HepG2 (cell line): ENCODE data around the gene HDHD3. TPM values are rescaled to one million over a fixed set of nuclear protein-coding genes. Genes with fewer than 3 reads are reported as not detected.

Experiments used
- ARID2 ChIP-seq: sonication (generic); formaldehyde crosslinking; IDR thresholded peaks from 2 replicates; pipeline ENCODE4 v1.8.1; 2022; ENCODE audit warnings: mild to moderate bottlenecking, missing genetic modification reagents, borderline replicate concordance
- CENPT ChIP-seq: sonication (generic); formaldehyde crosslinking; IDR thresholded peaks from 2 replicates; pipeline ENCODE4 v1.8.0; 2022; ENCODE audit warnings: low read depth, mild to moderate bottlenecking, moderate library complexity, missing genetic modification reagents
- HIVEP1 ChIP-seq: sonication (generic); formaldehyde crosslinking; IDR thresholded peaks from 2 replicates; pipeline ENCODE4 v1.4.0; 2020; ENCODE audit warnings: mild to moderate bottlenecking, missing genetic modification reagents
- JUN ChIP-seq: sonication (generic); formaldehyde crosslinking; IDR thresholded peaks from 2 replicates; pipeline ENCODE4 v1.4.0; 2020; ENCODE audit warnings: mild to moderate bottlenecking, missing genetic modification reagents
- PHF21A ChIP-seq: sonication (generic); formaldehyde crosslinking; IDR thresholded peaks from 2 replicates; pipeline ENCODE4 v1.5.0; 2020; ENCODE audit warnings: mild to moderate bottlenecking, missing genetic modification reagents
- PLRG1 ChIP-seq: fragments of 450-650 bp; conservative IDR thresholded peaks from 2 replicates; pipeline ENCODE4 v1.6.1; 2016
- RBM39 ChIP-seq: fragments of 200-400 bp; formaldehyde crosslinking; IDR thresholded peaks from one replicate; pipeline ENCODE4 v1.6.1; 2018; ENCODE audit warnings: antibody characterized with exemption, mild to moderate bottlenecking, low read depth, low read length; ENCODE audit not compliant: poor library complexity, severe bottlenecking
- REXO4 ChIP-seq: sonication (generic); formaldehyde crosslinking; IDR thresholded peaks from 2 replicates; pipeline ENCODE4 v1.8.0; 2022; ENCODE audit warnings: missing genetic modification reagents, mild to moderate bottlenecking, borderline replicate concordance
- STAG1 ChIP-seq: sonication (generic); formaldehyde crosslinking; IDR thresholded peaks from 2 replicates; pipeline ENCODE4 v1.4.0; 2020; ENCODE audit warnings: missing genetic modification reagents
- TAF1 ChIP-seq: sonication (generic); formaldehyde crosslinking; IDR thresholded peaks from 2 replicates; pipeline ENCODE4 v1.4.0; 2020; ENCODE audit warnings: missing genetic modification reagents
- ZNF761 ChIP-seq: sonication (generic); formaldehyde crosslinking; conservative IDR thresholded peaks from 2 replicates; pipeline ENCODE4 v1.4.0; 2020; ENCODE audit warnings: mild to moderate bottlenecking, missing genetic modification reagents
- ZNF775 ChIP-seq: sonication (generic); formaldehyde crosslinking; IDR thresholded peaks from 2 replicates; pipeline ENCODE4 v1.4.0; 2020; ENCODE audit warnings: missing genetic modification reagents, mild to moderate bottlenecking, moderate library complexity, borderline replicate concordance
- ZNF879 ChIP-seq: sonication (generic); formaldehyde crosslinking; IDR thresholded peaks from 2 replicates; pipeline ENCODE4 v1.8.1; 2023; ENCODE audit warnings: missing genetic modification reagents
- polyA plus RNA-seq, 8 experiments: library from polyadenylated mRNA; depleted of rRNA in 3 of 8; stranded (reverse) in 7 of 8; unstranded in 1 of 8; fragments of >200 nt; fragmentation: Illumina TruSeq in 4 of 8; extraction: Trizol in 4 of 8; gene quantifications; 2 replicates each; pipeline versions ENCODE4 v1.2.1 to v1.2.3, GENCODE V29; 2011 to 2016; ENCODE audit warnings: low read depth in 4 of 8, missing spikeins in 1 of 8, mixed read lengths in 1 of 8; ENCODE audit not compliant: insufficient read depth in 1 of 8
- total RNA-seq, 5 experiments: library from RNA; depleted of rRNA; stranded (reverse); fragments of >200 nt; fragmentation: Illumina TruSeq; extraction: Trizol; gene quantifications; 2 replicates each; pipeline ENCODE4 v1.2.3, GENCODE V29; 2016; ENCODE audit warnings: low read depth in 1 of 5
- TF ChIP-seq, protein P1 (sequence below): sonication (generic); formaldehyde crosslinking; IDR thresholded peaks from 2 replicates; pipeline ENCODE4 v1.5.0; 2020; ENCODE audit warnings: missing genetic modification reagents
- TF ChIP-seq, protein P2 (sequence below): sonication (generic); formaldehyde crosslinking; IDR thresholded peaks from 2 replicates; pipeline ENCODE4 v1.4.0; 2020; ENCODE audit warnings: mild to moderate bottlenecking, missing genetic modification reagents, borderline replicate concordance
- TF ChIP-seq, protein P3 (sequence below): sonication (generic); formaldehyde crosslinking; IDR thresholded peaks from 2 replicates; pipeline ENCODE4 v1.4.0; 2020; ENCODE audit warnings: missing genetic modification reagents
- TF ChIP-seq, protein P4 (sequence below): sonication (generic); formaldehyde crosslinking; IDR thresholded peaks from 2 replicates; pipeline ENCODE4 v1.8.1; 2023; ENCODE audit warnings: missing genetic modification reagents, mild to moderate bottlenecking, borderline replicate concordance
- TF ChIP-seq, protein P5 (sequence below): sonication (generic); formaldehyde crosslinking; IDR thresholded peaks from 2 replicates; pipeline ENCODE4 v1.4.0; 2020; ENCODE audit warnings: low read depth, mild to moderate bottlenecking, missing genetic modification reagents

The HDHD3 gene
- total and polyA plus RNA-seq, 2 of the 13 experiments (the other 11 are each of a cell fraction or from before 2014, with no cell fraction given): 23.1 to 38.5 TPM

DNA sequence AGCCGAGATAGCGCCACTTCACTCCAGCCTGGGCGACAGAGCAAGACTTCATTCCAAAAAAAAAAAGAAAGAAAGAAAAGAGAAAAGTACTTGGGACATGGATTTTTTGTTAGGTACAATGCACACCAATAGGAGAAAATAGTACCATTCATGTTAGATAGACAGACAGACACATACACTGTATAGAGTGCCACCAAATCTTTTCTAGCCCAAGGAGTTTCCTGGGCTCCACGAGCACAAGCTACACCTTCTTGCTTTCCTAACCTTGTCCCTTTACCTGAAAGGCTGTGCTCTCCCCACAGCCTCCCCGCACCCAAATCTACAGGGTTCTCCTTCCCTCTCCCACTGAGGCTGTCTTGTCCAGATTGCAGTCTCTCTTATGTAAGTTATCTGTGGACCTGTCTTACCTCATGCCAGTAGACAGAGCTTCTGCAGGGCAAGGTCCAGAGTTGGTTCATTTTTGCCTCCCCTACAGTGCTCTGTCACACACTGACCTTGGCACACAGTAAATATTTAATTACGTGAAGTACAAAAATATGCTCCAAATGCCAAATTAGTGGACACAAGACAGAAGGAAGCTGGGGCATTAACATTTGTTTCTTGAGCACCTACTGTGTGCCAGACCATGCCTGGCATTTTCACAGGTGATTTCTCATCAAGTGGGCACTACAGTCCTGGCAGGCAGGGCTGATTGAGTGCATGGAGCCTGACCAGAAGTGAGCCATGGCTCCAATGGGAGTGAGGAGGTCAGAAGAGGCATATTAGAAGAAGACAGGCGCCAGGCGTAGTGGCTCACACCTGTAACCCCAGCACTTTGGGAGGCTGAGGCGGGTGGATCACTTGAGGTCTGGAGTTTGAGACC is 18.4 kb upstream of the HDHD3 start (continued):
- TF ChIP-seq, protein P1, sequence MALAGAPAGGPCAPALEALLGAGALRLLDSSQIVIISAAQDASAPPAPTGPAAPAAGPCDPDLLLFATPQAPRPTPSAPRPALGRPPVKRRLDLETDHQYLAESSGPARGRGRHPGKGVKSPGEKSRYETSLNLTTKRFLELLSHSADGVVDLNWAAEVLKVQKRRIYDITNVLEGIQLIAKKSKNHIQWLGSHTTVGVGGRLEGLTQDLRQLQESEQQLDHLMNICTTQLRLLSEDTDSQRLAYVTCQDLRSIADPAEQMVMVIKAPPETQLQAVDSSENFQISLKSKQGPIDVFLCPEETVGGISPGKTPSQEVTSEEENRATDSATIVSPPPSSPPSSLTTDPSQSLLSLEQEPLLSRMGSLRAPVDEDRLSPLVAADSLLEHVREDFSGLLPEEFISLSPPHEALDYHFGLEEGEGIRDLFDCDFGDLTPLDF (CRISPR knock-in tag): 0 out of 2 replicates have a peak, but pooled peaks have one; percentile 54
- TF ChIP-seq, protein P2, sequence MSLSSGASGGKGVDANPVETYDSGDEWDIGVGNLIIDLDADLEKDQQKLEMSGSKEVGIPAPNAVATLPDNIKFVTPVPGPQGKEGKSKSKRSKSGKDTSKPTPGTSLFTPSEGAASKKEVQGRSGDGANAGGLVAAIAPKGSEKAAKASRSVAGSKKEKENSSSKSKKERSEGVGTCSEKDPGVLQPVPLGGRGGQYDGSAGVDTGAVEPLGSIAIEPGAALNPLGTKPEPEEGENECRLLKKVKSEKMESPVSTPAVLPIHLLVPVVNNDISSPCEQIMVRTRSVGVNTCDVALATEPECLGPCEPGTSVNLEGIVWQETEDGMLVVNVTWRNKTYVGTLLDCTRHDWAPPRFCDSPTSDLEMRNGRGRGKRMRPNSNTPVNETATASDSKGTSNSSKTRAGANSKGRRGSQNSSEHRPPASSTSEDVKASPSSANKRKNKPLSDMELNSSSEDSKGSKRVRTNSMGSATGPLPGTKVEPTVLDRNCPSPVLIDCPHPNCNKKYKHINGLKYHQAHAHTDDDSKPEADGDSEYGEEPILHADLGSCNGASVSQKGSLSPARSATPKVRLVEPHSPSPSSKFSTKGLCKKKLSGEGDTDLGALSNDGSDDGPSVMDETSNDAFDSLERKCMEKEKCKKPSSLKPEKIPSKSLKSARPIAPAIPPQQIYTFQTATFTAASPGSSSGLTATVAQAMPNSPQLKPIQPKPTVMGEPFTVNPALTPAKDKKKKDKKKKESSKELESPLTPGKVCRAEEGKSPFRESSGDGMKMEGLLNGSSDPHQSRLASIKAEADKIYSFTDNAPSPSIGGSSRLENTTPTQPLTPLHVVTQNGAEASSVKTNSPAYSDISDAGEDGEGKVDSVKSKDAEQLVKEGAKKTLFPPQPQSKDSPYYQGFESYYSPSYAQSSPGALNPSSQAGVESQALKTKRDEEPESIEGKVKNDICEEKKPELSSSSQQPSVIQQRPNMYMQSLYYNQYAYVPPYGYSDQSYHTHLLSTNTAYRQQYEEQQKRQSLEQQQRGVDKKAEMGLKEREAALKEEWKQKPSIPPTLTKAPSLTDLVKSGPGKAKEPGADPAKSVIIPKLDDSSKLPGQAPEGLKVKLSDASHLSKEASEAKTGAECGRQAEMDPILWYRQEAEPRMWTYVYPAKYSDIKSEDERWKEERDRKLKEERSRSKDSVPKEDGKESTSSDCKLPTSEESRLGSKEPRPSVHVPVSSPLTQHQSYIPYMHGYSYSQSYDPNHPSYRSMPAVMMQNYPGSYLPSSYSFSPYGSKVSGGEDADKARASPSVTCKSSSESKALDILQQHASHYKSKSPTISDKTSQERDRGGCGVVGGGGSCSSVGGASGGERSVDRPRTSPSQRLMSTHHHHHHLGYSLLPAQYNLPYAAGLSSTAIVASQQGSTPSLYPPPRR: peak; percentile 66; the same call in 1 of the 2 replicates
- TF ChIP-seq STAG1 (no peak; the same call in 1 of the 2 replicates), JUN (CRISPR knock-in tag) (no peak; the same call in 1 of the 2 replicates), CENPT (CRISPR knock-in tag) (no peak), ZNF761 (CRISPR knock-in tag) (no peak), PHF21A (CRISPR knock-in tag) (peak; percentile 92), RBM39 (no peak), REXO4 (CRISPR knock-in tag) (no peak), PLRG1 (no peak), ZNF879 (CRISPR knock-in tag) (no peak), TAF1 (CRISPR knock-in tag) (no peak), HIVEP1 (CRISPR knock-in tag) (0 out of 2 replicates have a peak, but pooled peaks have one; percentile 30), ARID2 (peak; percentile 52; the same call in 1 of the 2 replicates), ZNF775 (CRISPR knock-in tag) (no peak)
- TF ChIP-seq, protein P3, sequence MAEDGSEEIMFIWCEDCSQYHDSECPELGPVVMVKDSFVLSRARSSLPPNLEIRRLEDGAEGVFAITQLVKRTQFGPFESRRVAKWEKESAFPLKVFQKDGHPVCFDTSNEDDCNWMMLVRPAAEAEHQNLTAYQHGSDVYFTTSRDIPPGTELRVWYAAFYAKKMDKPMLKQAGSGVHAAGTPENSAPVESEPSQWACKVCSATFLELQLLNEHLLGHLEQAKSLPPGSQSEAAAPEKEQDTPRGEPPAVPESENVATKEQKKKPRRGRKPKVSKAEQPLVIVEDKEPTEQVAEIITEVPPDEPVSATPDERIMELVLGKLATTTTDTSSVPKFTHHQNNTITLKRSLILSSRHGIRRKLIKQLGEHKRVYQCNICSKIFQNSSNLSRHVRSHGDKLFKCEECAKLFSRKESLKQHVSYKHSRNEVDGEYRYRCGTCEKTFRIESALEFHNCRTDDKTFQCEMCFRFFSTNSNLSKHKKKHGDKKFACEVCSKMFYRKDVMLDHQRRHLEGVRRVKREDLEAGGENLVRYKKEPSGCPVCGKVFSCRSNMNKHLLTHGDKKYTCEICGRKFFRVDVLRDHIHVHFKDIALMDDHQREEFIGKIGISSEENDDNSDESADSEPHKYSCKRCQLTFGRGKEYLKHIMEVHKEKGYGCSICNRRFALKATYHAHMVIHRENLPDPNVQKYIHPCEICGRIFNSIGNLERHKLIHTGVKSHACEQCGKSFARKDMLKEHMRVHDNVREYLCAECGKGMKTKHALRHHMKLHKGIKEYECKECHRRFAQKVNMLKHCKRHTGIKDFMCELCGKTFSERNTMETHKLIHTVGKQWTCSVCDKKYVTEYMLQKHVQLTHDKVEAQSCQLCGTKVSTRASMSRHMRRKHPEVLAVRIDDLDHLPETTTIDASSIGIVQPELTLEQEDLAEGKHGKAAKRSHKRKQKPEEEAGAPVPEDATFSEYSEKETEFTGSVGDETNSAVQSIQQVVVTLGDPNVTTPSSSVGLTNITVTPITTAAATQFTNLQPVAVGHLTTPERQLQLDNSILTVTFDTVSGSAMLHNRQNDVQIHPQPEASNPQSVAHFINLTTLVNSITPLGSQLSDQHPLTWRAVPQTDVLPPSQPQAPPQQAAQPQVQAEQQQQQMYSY: no peak
- TF ChIP-seq, protein P4, sequence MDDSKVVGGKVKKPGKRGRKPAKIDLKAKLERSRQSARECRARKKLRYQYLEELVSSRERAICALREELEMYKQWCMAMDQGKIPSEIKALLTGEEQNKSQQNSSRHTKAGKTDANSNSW (CRISPR knock-in tag): no peak
- TF ChIP-seq, protein P5, sequence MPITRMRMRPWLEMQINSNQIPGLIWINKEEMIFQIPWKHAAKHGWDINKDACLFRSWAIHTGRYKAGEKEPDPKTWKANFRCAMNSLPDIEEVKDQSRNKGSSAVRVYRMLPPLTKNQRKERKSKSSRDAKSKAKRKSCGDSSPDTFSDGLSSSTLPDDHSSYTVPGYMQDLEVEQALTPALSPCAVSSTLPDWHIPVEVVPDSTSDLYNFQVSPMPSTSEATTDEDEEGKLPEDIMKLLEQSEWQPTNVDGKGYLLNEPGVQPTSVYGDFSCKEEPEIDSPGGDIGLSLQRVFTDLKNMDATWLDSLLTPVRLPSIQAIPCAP (CRISPR knock-in tag): no peak
